ENCODE data around the gene RPS21. TPM values are rescaled to one million over a fixed set of nuclear protein-coding genes. Genes with fewer than 3 reads are reported as not detected.
A peak's percentile ranks its signal among the peaks of the same experiment; 100 is the strongest.

The RPS21 gene
- total and polyA plus RNA-seq, 9 of the 15 experiments (the other 6 are each of a cell fraction or from before 2014, with no cell fraction given), result 1,380 to 5,647 (median 3,091) TPM

GRCh38 chr20:62409931-62410745, 23.2 kb downstream of the RPS21 start (continued):
- TF ChIP-seq VEZF1 (CRISPR knock-in tag; IDR thresholded peaks at IDR 0.05) (peak; percentile 48; the same call in 1 of the 2 replicates), ARID2 (IDR thresholded peaks at IDR 0.05) (peak; percentile 80), PCBP1 (IDR thresholded peaks at IDR 0.05; ENCODE audit: low read depth, low read length, poor library complexity, severe bottlenecking) (no peak), ZNF699 (CRISPR knock-in tag; IDR thresholded peaks at IDR 0.05; ENCODE audit: insufficient replicate concordance) (no peak), CAMTA2 (CRISPR knock-in tag; conservative IDR thresholded peaks at IDR 0.05) (no peak), CREB5 (CRISPR knock-in tag; IDR thresholded peaks at IDR 0.05) (no peak), CREM (IDR thresholded peaks at IDR 0.05; ENCODE audit: low read depth) (0 out of 2 replicates have a peak, but pooled peaks have one; percentile 25), ETV6 (IDR thresholded peaks at IDR 0.05; ENCODE audit: borderline replicate concordance in 1 of 2, low read depth in 2 of 2, low read length in 1 of 2) (no peak), ETV6 (CRISPR knock-in tag; IDR thresholded peaks at IDR 0.05; ENCODE audit: borderline replicate concordance) (no peak), HDAC8 (tag; IDR thresholded peaks at IDR 0.05) (no peak), STAT5B (CRISPR knock-in tag; IDR thresholded peaks at IDR 0.05) (no peak), MECOM (CRISPR knock-in tag; IDR thresholded peaks at IDR 0.05) (no peak), NR2C1 (IDR thresholded peaks at IDR 0.05) (no peak), NR2C1 (tag; IDR thresholded peaks at IDR 0.05) (no peak), NKRF (IDR thresholded peaks at IDR 0.05; ENCODE audit: borderline replicate concordance) (no peak), ZNF232 (CRISPR knock-in tag; IDR thresholded peaks at IDR 0.05) (no peak), MTA3 (IDR thresholded peaks at IDR 0.05; ENCODE audit: borderline replicate concordance) (peak; percentile 42; the same call in 1 of the 2 replicates), E4F1 (CRISPR knock-in tag; IDR thresholded peaks at IDR 0.05; ENCODE audit: borderline replicate concordance) (no peak), KDM5B (IDR thresholded peaks at IDR 0.05; ENCODE audit: insufficient replicate concordance, low read depth, low read length) (no peak), EP400 (IDR thresholded peaks at IDR 0.05) (no peak), CTBP1 (IDR thresholded peaks at IDR 0.05; ENCODE audit: borderline replicate concordance) (no peak; the same call in 1 of the 2 replicates)
